ENCODE measurements around the gene AHDC1. TPM values are rescaled to one million over a fixed set of nuclear protein-coding genes. Genes with fewer than 3 reads are reported as not detected.

AHDC1 gene
- total and polyA plus RNA-seq, 9 of the 15 experiments (the other 6 are each of a cell fraction or from before 2014, with no cell fraction given), result 0.21 to 36.4 (median 4.7) TPM

- no peak for TF ChIP-seq MGA (IDR thresholded peaks at IDR 0.05)
- no peak for TF ChIP-seq NFE2 (IDR thresholded peaks at IDR 0.05; ENCODE audit: low read depth)
- TF ChIP-seq SREBF2 (CRISPR knock-in tag; IDR thresholded peaks at IDR 0.05), result no peak
- TF ChIP-seq, protein P1, sequence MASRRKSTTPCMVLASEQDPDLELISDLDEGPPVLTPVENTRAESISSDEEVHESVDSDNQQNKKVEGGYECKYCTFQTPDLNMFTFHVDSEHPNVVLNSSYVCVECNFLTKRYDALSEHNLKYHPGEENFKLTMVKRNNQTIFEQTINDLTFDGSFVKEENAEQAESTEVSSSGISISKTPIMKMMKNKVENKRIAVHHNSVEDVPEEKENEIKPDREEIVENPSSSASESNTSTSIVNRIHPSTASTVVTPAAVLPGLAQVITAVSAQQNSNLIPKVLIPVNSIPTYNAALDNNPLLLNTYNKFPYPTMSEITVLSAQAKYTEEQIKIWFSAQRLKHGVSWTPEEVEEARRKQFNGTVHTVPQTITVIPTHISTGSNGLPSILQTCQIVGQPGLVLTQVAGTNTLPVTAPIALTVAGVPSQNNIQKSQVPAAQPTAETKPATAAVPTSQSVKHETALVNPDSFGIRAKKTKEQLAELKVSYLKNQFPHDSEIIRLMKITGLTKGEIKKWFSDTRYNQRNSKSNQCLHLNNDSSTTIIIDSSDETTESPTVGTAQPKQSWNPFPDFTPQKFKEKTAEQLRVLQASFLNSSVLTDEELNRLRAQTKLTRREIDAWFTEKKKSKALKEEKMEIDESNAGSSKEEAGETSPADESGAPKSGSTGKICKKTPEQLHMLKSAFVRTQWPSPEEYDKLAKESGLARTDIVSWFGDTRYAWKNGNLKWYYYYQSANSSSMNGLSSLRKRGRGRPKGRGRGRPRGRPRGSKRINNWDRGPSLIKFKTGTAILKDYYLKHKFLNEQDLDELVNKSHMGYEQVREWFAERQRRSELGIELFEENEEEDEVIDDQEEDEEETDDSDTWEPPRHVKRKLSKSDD (conservative IDR thresholded peaks at IDR 0.05; ENCODE audit: low read length), result no peak
- TF ChIP-seq, protein P2, sequence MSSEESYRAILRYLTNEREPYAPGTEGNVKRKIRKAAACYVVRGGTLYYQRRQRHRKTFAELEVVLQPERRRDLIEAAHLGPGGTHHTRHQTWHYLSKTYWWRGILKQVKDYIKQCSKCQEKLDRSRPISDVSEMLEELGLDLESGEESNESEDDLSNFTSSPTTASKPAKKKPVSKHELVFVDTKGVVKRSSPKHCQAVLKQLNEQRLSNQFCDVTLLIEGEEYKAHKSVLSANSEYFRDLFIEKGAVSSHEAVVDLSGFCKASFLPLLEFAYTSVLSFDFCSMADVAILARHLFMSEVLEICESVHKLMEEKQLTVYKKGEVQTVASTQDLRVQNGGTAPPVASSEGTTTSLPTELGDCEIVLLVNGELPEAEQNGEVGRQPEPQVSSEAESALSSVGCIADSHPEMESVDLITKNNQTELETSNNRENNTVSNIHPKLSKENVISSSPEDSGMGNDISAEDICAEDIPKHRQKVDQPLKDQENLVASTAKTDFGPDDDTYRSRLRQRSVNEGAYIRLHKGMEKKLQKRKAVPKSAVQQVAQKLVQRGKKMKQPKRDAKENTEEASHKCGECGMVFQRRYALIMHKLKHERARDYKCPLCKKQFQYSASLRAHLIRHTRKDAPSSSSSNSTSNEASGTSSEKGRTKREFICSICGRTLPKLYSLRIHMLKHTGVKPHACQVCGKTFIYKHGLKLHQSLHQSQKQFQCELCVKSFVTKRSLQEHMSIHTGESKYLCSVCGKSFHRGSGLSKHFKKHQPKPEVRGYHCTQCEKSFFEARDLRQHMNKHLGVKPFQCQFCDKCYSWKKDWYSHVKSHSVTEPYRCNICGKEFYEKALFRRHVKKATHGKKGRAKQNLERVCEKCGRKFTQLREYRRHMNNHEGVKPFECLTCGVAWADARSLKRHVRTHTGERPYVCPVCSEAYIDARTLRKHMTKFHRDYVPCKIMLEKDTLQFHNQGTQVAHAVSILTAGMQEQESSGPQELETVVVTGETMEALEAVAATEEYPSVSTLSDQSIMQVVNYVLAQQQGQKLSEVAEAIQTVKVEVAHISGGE (CRISPR knock-in tag; IDR thresholded peaks at IDR 0.05), result no peak
- TF ChIP-seq MEF2A (IDR thresholded peaks at IDR 0.05; ENCODE audit: control insufficient read depth, low read depth, low read length), result no peak
- TF ChIP-seq RAD51 (IDR thresholded peaks at IDR 0.05; ENCODE audit: borderline replicate concordance, low read depth), result no peak
- TF ChIP-seq KLF6 (CRISPR knock-in tag; IDR thresholded peaks at IDR 0.05; ENCODE audit: borderline replicate concordance), result no peak
- TF ChIP-seq ZNF143 (CRISPR knock-in tag; IDR thresholded peaks at IDR 0.05), result no peak
These were observed 37.3 kb downstream of the AHDC1 start (continued) for GRCh38 chr1:27566462-27567145.

Measured in K562 (cell line).